ENCODE results near the gene KIF13A. TPM values are rescaled to one million over a fixed set of nuclear protein-coding genes. Genes with fewer than 3 reads are reported as not detected.

KIF13A gene
- total RNA-seq, 1 donor from 2014 or later = 28.9 TPM

- peaks cover 0 to 39% of the 10 kb centered on the region in 2 donors for H3K4me1 ChIP-seq
- H3K4me3 ChIP-seq = no peak overlapping the region
- H3K27me3 ChIP-seq = no peaks in the 10 kb centered on the region
- intact Hi-C loops (cut with DNase I) = no loop called here
- no peak for TF ChIP-seq CTCF (IDR thresholded peaks at IDR 0.05)
- H3K9me3 ChIP-seq = no peaks in the 10 kb centered on the region
- H3K36me3 ChIP-seq = no peaks in the 10 kb centered on the region
- DNase-seq (ENCODE audit: low spot score in 2 of 2) = no peak
- H3K27ac ChIP-seq = peak overlapping the region; percentile 35 to 41
Observed at GRCh38 chr6:17972074-17972952, 15.1 kb downstream of the KIF13A start.

DNA sequence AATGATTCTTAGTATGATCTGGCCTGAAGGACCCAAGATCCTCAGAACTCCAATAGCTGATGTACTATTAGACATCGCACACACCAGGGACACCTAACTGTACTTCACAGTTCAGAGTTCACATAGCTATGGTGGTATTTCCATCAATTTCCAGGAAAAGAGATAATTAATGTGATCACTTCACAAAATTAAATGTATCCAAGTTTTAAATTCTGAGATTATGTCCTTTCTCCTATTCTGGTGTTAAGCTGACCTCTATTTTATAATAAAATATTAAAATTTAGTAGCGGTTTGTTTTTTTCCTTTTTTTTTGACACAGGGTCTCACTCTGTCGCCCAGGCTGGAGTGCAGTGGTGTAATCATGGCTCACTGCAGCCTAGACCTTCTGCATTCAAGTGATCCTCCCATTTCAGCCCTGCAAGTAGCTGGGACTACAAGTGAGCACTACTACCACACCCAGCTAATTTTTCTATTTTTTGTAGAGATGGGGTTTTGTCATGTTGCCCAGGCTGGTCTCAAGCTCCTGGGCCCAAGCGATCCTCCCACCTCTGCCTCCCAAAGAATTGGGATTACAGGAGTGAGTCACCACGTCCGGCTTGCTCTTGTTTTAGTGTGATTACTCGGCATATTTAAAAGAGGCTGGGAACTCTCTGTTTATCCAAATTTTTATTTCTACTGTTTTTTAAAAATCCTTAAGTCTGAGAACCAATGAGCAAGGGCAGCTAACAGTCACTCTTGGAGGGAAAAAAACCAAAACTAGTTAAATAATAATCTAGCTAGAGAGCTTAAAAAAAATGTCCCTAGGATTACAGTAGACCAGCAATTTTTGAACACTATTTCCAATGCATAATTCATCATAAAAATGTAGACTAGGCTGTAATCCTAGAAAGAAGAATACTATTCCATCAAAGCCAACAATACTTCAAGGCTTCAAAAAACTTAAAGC, 16.0 kb downstream of the KIF13A start:
- intact Hi-C loops (cut with DNase I) = no loop called here
- H3K27ac ChIP-seq = peak overlapping the region; percentile 35 to 41
- no peak for TF ChIP-seq CTCF (IDR thresholded peaks at IDR 0.05)

DNA sequence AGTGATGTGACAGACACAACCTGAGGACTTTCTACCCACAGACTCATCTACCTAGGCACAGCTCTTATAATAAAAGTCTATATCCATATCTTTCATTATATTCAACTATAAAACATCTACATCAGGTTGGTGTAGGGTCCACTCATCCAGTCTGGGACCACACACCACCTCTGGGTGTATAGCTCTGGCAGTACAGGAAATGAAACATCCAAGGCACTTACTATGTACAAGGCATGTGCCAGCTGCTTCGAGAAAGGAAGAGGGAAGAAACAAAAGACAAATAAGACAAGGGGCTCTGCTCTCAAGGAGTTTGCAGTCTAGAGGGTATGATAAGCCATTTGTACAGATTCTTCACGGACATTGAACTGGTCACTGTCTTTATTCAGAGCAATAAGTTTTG, 18.6 kb downstream of the KIF13A start:
- TF ChIP-seq CTCF (IDR thresholded peaks at IDR 0.05) = no peak
- H3K27ac ChIP-seq = peak overlapping the region; percentile 84 to 89
- intact Hi-C loops (cut with DNase I) = loop anchor here (2.0 to 5.0 kb wide), 3 partner anchors 37 to 100 kb away; no protein-coding TSS in a partner anchor
- H3K4me3 ChIP-seq = no peak overlapping the region
- no peaks in the 10 kb centered on the region for H3K36me3 ChIP-seq
- DNase-seq (ENCODE audit: low spot score in 2 of 2) = no peak
- peaks cover 14 to 61% of the 10 kb centered on the region in 2 donors for H3K4me1 ChIP-seq
- no peaks in the 10 kb centered on the region for H3K27me3 ChIP-seq
- H3K9me3 ChIP-seq = no peaks in the 10 kb centered on the region

More for the DNA sequence above, 16.0 kb downstream of the KIF13A start:
- H3K9me3 ChIP-seq = no peaks in the 10 kb centered on the region
- H3K4me3 ChIP-seq = no peak overlapping the region
- no peaks in the 10 kb centered on the region for H3K27me3 ChIP-seq
- DNase-seq (ENCODE audit: low spot score in 2 of 2) = peak in 1 of 2 donors; percentile 78
- H3K4me1 ChIP-seq = peaks cover 0 to 43% of the 10 kb centered on the region in 2 donors
- H3K36me3 ChIP-seq = no peaks in the 10 kb centered on the region

DNA sequence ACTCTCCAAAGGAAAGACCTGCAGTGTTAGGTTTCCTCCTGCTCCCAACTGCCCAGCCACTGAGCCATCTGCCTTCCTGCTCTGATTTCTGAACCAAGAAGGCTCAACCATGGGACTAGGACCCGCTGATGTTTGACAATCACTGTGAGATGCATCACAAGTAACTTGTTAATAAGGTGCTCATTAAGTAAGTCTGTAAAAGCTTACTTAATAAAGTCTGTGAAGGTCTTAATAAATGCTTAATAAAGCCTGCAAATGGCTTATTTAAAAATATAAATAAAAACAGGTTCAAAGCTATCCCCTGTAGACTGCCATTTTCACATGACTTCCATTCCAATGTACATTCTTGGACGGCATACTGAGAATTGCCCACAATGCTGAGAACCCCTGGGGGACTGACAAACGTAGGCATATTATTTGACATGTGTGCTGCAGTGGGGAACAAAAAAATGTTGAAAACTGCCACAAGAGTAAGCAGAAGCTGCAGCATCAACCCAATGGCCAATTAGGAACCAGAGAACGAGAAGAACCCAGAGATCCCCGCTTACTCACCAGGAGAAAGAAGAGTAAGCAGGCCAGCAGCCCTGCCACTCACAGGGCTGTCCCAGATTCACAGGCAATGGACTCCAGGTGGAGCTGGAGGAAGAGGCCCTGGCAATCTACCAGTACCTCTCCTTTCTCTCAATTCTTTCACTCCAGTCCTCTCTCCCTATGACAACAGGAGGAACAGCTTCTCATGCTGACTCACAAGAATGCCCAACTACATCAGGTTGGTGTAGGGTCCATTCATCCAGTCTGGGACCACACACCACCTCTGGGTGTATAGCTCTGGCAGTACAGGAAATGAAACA, 19.5 kb downstream of the KIF13A start:
- Histone ChIP-seq H3K27ac (peak overlapping the region; percentile 84 to 89), H3K4me1 (peaks cover 17 to 67% of the 10 kb centered on the region in 2 donors), H3K4me3 (no peak overlapping the region), H3K36me3 (no peaks in the 10 kb centered on the region), H3K27me3 (no peaks in the 10 kb centered on the region), H3K9me3 (no peaks in the 10 kb centered on the region)
- intact Hi-C loops (cut with DNase I) = loop anchor here (2.0 to 5.0 kb wide), 3 partner anchors 36 to 99 kb away; no protein-coding TSS in a partner anchor
- DNase-seq (ENCODE audit: low spot score in 2 of 2) = no peak
- no peak for TF ChIP-seq CTCF (IDR thresholded peaks at IDR 0.05)

DNA sequence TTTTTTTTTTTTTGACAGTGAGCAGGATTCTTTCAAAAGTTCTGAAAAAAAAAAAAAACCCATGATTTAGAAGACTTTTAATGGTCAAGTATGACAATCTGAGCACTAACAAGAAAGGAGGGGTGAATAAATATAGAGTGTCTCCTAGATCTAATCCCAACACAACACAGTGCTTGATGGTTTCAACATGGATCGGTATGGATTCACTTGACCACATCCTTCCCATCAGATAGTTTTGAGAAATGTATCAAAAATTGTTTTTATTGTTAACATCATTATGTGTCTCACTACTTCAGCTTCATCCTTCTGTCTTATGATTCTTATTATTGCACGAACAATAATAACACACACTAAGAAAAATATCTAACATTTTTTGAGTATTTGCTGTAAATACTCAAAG, 21.0 kb downstream of the KIF13A start:
- no peak for TF ChIP-seq CTCF (IDR thresholded peaks at IDR 0.05)
- no peaks in the 10 kb centered on the region for H3K27me3 ChIP-seq
- H3K4me1 ChIP-seq = peaks cover 17 to 66% of the 10 kb centered on the region in 2 donors
- H3K27ac ChIP-seq = peak overlapping the region; percentile 84 to 89
- no peak for DNase-seq (ENCODE audit: low spot score in 2 of 2)
- intact Hi-C loops (cut with DNase I) = loop anchor here (5.0 kb wide), 2 partner anchors 34 to 76 kb away; no protein-coding TSS in a partner anchor
- no peaks in the 10 kb centered on the region for H3K36me3 ChIP-seq
- H3K4me3 ChIP-seq = no peak overlapping the region
- no peaks in the 10 kb centered on the region for H3K9me3 ChIP-seq
